Stimulated activated CD8-positive, alpha-beta memory T cell treated with anti-CD3 and anti-CD28 coated beads, Interleukin-12 subunit alpha, Interleukin-12 subunit beta, amount 100 ng/mL, for 4 hours (primary cell): ENCODE results near the gene GMPR.

Experiments used
- DNase-seq: peaks from one replicate; pipeline ENCODE4 v3.0.0-alpha.2; 2020; ENCODE audit warnings: low read depth

GMPR gene

DNA sequence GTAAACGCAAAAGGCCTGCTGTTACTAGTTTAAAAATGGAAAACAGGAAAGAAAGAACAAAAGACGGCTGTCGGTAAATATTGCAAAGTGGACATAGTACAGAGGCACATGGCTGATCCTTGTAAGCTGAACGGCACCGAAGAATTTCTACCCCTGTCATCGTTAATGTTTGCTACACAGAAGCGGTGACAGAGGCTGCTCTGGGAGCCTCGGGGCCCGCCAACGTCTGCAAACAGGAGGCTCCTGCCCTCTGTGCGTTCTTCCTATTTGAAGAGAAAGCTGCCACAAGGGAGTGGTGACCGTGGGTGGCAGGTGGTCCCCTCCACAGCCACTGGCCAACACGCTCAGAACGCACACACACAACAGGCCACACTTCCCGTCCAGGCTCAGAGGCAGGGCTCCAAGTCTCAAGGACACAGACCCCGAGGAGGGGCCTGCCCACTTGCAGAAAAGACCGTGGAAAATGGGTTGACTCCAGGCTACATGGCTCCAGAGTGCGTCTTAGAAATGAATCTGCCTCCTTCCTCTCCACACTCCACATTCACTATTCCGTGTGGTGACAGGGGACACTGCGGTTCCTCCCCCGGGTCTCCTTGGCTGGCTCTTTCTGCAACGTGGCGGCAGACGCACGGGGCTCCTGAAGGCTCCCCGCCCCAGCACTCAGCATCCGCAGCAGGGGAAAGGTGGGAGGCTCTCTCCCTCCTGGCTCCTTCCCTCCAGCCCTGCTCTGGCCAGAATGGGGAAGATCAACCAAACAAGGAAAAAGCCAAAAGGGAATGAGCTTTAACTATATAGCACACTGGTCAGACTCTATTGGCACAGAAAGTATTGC lies 64.5 kb downstream of the GMPR start:
- no peak for DNase-seq

- DNase-seq: no peak
Measured at GRCh38 chr6:16305246-16305725, 66.9 kb downstream of the GMPR start.

DNA sequence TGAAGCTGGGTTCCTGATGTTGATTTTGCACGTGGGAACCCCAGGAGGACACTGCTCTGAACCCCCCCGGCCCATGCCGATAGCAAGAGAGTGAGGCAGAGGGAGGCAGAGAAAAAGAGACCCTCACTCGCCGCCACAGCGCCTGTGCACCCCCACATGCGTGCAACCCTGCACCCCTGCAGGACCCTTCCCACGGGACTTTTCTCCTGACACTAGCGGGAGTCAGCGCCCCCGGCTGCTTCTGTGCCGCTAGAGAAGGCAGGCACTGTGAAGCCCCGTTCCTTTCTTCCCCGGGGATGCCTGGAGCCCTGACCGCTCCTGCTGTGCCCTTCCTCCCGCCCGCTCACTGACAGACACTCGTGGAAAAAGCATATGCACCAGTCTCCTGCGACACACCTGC lies 67.4 kb downstream of the GMPR start:
- DNase-seq: no peak

DNA sequence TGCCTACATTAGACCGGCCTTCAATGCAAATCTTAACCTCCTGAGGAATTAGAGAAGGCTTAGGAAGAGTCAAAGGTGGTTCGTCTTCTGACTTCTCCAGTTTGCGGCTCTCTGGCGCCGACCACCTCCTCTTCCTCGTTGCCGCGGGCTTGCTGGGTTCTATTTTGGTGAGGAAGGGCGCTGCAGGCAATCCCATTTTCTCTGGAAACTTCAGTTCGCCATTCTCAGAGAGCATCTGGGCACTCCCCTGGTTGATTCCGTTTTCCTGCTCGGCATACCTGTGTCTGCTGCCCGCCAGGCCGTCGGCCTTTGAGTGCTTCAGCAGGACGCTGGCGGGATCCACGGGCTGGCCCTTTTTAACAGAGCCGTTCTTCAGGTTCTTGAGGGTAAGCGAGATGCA lies 67.9 kb downstream of the GMPR start:
- no peak for DNase-seq

DNA sequence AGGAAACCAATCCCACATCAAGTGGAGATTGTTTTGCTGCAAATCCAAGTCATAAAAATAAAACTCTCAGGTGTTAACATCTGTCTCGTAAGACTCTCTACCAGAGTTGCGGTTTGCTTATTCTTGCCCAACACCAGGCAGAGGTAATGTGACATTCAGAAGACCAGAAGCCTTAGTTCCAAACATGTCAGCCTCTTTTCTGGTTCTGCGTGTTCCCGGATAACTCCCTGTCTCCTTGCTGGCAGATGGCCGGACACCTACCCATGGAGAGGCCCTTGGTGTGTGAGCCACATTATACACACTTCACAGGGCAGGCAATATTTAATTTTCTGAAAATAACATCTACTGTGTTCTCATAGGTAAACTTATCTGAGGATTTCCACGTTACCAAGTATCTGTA lies 73.4 kb downstream of the GMPR start:
- DNase-seq: no peak

DNA sequence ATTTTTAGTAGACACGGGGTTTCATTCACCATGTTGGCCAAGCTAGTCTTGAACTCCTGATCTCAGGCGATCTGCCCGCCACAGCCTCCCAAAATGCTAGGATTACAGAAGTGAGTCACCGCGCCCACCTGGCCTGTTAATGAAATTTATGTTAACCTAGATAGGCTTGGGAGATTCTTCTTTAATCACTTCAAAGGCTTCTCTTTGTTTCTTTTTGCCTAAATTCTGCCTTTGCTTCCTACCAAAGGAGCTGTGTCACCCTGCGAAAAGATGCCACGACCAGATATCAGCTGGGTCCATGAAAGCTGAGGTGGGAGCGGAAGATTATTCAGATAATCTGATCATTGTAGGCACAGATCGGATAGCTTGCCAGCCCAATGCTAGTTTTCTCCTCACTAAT lies 75.3 kb downstream of the GMPR start:
- DNase-seq: no peak

DNA sequence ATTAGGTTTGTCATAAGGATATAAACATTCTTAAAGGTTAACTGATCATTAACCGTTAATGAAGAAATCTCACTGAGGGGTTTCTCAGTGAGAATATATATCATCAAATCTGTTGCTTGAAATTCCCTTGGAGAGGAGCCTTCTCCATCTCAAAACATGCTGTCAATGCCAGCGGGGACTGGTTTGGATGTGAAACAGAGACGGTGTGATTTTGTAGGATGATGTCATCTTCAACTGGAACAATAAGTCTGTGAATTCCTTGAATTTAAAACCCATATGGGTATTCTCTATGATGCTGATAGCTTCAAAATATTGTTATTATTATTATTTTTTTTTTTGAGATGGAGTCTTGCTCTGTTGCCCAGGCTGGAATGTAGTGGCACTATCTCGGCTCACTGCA lies 75.9 kb downstream of the GMPR start:
- no peak for DNase-seq

DNA sequence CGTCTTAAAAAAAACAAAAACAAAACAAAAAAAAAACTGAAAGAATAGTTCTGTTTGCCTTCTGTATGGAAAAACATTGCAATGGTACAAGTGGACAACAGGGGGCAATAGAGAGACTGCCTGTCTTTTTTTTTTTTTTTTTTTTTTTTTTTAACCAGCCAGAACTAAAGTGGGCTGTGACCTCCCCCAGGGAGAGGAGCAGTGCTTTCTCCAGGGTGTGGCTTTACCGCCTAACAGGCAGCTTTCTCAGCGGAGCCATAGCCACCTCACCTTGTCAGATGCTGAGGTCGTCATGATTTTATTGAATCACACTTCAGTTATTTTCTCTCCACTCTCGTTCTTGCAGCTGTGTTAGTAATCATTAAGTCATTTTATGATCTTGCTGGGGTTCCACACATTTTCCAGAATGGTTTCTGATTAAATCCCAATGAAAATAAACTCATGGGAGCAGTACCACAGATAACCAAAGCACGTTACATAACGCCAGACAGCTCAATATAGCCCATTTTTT lies 78.4 kb downstream of the GMPR start:
- DNase-seq: no peak

- no peak for DNase-seq
Measured at GRCh38 chr6:16318538-16318937, 80.2 kb downstream of the GMPR start.

- no peak for DNase-seq
Measured at GRCh38 chr6:16318953-16319720, 80.8 kb downstream of the GMPR start.

- DNase-seq: peak; percentile 53
Measured at GRCh38 chr6:16319813-16320532, 81.6 kb downstream of the GMPR start.

GRCh38 chr6:16320533-16321340 lies 82.3 kb downstream of the GMPR start:
- DNase-seq: no peak

- DNase-seq: no peak
Measured at GRCh38 chr6:16321341-16321710, 82.9 kb downstream of the GMPR start.

- no peak for DNase-seq
Measured at GRCh38 chr6:16321826-16322225, 83.4 kb downstream of the GMPR start.

GRCh38 chr6:16322666-16323312 lies 84.4 kb downstream of the GMPR start:
- DNase-seq: peak; percentile 60

- DNase-seq: no peak
Measured at GRCh38 chr6:16324184-16324583, 85.8 kb downstream of the GMPR start.

DNA sequence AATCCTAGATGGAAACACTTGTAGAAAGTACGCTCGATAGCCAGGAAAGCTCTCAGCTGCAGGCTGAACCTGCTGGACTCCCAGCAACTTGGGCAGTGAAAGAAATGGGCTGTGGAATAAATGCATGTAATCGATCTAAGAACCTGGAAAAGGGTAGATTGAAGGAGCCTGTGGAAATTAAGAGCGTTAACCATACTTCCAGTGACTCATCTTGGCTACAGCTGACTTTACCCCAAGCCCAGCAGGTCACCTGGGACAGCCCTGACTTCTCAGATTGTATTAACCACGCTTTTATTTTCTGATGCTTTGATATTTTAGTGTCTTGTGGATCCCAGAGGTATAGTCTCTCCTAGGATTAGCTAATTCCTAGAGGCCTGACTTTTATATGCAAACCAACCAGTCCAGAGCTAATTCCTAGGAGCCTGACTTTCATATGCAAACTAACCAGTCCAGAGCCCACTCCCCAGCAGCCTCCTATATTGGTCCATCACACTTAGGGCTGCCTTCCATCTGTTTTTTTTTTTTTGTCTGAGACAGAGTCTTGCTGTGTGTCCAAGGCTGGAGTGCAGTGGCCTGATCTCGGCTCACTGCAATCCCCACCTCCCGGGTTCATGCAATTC lies 86.3 kb downstream of the GMPR start:
- DNase-seq: no peak

DNA sequence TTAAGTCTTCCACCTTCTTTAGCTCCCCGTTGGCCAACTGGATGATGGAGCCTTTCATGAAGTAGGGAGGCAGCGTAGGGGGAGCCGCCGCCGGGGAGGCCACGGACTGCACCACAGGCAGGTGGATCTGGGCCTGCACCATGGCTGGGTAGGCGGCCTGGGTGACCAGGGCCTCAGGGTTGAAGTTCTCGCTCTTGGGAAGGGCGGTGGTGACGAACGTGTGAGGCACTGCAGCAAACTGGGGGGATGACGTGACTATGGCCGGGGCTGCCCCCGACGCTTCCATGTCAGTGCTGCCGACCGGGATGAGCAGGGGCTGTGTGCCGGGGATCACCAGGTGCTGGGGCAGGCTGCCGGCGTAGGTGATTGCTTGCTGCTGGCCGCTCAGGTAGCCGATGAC lies 88.1 kb downstream of the GMPR start:
- DNase-seq: no peak

GRCh38 chr6:16326971-16327776 lies 88.8 kb downstream of the GMPR start:
- DNase-seq: no peak
